ENCODE data around the gene PDE4C.

The PDE4C gene

DNA sequence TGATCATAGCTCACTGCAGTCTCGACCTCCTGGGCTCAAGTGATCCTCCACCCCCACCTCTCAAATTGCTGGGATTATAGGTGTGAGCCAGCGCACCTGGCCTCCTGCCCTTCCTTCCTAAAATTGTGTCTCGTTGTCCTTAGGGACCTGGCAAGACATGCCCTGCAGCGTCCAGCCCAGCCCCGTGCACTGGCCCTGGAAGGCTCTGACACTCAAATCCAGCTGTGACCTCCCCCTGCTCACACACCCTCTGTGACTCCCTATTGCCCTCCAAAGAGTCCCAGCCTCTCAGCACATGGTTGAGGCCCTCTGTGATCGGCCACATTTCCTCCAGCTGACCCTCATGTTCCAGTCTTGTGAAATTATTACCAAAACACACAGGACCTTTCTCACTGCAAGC lies 28.3 kb downstream of the PDE4C start:
- DNase-seq = no peak

DNA sequence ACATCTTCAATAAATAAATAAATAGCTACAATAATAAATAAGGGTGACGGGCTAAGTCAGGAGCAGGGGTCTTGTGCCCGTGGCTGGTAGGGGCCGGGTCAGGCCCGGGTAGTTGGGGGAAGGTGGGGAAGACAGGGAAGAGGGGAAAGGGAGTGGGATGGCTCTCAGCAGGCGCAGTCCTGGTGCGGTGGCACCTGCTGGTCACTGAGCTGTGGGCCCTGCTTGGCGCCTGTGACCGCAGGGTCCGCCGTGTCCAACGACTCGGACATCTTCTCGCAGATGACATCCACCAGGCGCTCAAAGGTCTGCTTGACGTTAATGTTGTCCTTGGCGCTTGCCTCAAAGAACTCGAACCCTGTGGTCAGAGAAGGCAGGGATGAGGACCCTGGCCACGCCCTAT lies 28.9 kb downstream of the PDE4C start:
- DNase-seq = no peak

DNA sequence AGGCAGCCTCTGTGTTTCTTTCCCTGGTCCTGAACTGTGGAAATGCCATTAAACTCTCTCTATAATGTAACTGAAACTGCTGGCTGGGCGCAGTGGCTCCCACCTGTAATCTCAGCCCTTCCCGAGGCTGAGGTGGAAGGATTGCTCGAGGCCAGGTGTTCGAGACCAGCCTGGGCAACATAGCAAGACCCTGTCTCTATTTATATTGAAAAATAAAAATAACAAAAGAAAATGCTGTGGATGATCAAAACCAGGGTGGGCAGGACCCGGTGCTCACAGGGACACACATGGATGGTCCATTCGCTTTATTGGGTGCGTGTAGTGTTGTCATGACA lies 29.8 kb downstream of the PDE4C start:
- DNase-seq = no peak

DNA sequence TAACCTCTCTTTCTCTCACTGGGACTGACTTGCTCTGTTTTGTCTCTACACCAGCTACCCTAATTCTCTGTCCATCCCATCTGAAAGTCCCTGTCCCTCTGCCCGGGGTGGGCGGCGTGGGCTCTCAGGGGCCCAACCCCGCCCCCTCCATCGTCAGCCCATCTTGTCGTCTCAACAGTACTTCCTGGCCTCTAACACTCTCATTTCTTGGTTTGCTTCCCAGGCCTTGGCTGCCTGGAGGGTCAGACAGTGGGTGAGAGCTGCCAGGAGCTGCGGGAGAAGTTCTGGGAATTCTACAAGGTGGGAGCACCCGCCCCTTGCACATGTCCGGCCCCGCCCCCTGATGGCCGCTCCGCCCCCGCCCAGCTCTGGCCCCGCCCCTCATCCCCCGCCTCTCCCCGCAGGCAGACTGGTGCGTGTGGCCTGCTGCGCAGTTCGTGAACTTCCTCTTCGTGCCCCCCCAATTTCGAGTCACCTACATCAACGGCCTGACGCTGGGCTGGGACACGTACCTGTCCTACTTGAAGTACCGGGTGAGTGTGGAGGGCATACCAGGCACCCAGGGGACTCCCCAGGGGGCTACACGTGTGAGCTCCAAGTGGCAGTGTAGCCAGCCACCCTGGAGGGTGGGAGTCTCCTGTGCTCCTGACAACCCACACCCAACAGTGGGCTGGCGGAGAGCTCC lies 31.5 kb downstream of the PDE4C start:
- DNase-seq = peak; percentile 44 to 68

DNA sequence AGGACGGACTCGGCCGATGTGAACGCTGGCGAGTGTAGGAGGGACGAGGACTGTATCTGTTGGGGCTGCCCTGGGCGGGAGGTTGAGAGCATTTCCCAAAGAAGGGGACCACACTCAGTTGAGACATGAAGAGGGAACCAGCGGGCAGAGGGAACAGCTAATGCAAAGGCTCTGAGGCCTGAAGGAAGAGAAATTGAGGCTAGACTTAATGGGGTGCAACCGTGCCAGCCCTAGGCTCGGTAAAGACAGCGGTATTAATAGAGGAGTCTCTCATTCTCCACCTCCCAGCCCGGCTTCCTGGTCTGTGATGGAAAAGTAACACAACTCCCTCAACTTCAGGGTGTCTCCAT lies 32.1 kb downstream of the PDE4C start:
- DNase-seq = no peak

DNA sequence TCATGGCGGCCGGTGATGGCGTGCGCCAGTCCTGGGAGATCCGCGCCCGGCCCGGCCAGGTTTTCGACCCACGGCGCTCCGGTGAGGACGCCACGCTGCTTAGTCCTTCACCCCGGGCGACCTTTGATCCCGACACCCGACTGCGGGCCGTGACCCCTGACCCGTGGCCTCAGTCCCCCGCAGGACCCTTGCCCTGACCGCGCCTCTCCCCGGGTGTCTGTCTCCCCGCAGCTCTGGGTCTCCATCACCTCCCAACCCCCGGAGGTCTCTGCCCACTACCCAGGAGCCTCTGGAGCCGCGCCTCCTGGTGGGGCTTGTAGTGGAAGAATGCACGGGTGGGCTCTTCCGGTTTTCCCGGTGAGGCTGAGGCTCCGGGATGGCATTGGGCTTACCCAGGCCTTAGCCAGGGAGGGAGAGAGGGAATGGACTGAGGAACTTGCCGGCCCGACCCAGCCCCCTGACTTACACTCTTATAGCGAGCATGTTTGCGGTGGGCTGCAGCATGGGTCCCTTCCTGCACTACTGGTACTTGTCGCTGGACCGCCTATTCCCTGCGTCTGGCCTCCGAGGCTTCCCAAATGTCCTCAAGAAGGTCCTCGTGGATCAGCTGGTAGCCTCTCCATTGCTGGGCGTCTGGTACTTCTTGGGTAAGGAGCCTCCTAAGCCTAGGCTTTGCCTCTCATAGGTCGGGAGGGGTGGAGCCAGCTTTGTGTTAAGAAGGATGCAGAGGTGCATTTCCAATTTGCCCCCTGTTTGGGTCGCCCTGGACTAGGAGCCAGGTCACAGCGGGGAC lies 32.7 kb downstream of the PDE4C start:
- no peak for DNase-seq

DNA sequence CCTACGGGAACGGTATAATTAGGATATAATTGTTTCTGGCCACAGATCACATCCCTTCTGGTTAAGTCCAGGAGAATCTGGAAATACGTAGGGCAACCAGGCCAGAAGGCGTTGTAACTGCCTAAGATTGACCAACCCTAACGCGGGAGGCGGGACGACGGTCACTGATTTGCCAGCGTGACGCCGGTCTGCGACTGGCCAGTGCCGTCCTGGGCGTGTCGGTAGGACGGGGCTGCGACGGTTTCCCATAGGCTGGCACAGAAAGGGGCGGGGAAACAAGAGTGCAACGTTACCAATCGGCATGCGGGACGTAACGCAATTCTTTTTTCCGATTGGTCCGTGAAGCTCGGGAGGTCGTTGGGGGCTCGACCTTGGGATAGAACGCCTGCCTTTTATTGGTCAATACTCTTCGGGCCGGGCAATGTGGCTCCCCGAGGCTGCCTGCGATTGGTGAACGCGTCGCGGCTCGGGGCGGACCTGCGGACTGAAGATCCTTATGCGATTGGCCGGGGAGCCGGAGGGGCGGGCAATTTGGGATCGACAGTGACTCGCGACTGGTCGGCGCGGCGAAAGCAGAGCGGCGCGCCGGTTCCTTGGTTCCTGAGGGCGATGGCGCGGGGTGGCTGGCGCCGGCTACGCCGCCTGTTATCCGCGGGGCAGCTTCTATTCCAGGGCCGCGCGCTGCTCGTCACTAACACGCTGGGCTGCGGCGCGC lies 33.4 kb downstream of the PDE4C start, which contains the start of gene MPV17L2:
TSS of gene MPV17L2 (plus strand) at position 546 of the 715 bp plus-strand sequence. CDS start at position 610, 64 bp downstream.
- DNase-seq = peak; percentile 100

DNA sequence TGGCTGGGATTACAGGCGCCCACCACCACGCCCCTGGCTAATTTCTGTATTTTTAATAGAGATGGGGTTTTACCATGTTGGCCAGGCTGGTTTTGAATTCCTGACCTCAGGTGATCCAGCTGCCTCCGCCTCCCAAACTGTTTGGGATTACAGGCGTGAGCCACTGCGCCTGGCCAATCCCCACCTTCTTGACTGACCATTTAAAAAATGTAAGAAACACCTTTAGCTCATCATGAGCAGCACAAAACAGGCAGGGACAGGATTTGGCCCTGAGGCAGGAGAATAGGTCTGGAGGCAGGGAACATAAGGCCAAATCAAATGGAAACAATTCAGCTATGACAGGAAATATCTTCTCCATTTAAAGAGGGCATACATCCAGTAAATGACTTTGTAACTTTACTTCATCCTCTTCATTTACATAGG lies 34.6 kb downstream of the PDE4C start:
- DNase-seq = no peak

DNA sequence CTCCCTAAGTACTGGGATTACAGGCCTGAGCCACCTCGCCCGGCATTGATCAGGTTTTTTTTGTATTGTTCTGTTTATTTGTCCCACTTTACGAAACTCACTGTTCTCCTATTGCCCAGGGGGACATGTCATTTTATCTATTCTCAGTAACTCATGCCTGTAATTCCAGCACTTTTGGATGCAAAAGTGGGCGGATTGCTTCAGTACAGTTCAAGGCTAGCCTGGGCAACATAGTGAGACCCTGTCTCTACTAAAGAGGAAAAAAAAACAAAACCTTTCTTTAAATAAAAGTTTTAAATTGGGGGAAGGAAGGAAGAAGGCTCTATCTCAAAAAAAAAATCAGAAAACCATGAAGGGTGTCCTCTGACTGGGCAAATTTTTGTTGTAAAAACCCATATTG lies 36.0 kb downstream of the PDE4C start:
- DNase-seq = no peak

DNA sequence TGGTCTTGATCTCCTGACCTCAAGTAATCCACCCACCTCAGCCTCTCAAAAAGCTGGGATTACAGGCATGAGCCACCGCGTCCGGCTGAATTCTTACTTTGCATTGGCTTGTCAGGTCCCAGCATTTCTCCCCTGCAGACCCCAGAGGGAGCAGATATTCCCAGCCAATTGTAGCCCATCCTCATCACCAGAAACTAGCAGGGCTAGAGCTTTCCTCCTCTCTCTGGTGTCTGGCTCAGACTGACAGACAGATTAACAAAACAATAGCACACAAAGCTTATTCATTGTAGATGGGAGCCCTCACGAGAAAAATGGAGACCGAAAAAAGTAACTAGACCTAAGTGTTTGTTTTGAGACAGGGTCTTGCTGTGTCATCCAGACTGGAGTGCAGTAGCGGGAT lies 40.7 kb downstream of the PDE4C start:
- no peak for DNase-seq

DNA sequence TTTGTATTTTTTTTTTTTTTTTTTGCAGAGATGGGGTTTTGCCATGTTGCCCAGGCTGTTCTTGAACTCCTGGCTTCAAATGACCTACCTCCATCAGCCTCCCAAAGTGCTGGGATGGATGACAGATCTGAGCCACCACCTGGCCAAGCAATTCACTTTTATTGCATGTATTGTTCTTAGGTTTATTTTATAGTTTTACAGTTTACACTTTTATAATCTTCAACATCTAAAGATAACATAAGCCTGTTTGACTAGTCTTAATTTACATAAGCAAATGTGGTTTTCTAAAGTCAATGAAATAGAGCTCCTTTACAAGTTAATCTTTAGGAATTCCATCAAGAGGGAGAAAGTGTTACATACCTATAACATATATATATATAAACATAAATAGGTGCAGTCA lies 42.7 kb downstream of the PDE4C start:
- no peak for DNase-seq

DNA sequence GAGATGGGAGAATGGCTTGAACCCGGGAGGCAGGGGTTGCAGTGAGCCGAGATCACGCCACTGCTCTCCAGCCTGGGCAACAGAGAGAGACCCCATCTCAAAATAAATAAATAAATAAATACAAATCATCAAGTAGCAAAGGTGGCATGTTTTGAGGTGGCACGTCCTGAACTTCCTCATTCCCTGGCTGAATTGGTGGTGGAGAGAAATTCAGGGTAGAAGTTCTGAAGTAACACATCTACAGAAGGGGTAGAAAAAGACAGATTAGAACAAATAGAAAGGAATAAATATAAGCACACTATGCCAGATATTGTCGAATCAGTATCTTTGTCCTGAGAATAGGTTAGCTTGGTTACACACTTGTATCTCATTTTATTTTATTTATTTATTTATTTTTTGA lies 46.3 kb downstream of the PDE4C start:
- no peak for DNase-seq

DNA sequence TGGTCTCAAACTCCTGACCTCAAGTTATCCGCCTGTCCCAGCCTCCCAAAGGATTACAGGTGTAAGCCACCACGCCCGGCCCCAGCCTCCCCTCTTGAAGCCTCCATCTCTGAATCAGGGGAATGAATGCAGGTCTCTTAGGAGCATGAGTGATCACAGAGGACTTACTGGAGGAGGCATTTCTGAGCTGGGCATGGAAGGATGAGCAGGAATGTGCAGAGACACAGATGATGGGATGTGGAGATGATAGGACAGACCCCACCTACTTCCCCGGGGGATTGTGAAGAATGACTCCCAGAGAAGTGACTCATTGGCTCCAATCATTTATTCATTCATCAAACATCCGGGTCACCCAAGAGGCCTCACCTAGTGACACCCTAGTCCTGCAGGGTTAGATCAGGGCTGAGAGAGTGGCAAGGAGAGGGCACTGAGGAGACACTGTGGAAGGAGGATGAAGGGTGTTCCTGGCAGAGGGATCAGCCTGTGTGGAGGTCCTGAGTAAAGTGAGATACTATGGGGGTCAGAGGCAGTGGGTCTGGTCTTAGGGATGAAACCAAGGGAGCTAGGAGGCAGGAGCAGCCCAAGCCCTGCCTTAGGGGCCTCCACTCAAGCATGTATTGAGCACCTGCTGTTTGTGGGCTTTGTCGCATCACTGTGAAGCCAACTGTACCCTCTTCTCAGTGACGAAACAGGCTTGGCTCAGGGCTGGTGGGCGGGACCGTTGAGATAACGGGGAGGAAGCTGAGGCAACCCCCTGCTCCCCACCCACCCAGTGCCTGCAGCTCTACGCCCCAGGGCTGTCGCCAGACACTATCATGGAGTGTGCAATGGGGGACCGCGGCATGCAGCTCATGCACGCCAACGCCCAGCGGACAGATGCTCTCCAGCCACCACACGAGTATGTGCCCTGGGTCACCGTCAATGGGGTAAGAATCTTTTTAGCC lies 49.6 kb downstream of the PDE4C start:
- DNase-seq = no peak

DNA sequence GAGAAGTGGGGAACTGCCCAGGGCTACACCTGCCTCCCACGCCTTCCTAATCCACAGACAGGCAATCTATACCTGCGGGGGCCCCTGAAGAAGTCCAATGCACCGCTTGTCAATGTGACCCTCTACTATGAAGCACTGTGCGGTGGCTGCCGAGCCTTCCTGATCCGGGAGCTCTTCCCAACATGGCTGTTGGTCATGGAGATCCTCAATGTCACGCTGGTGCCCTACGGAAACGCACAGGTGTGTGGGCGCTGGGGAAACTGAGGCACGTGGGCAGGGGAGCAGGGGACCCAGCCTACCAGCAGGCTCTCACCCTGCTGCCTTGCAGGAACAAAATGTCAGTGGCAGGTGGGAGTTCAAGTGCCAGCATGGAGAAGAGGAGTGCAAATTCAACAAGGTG lies 51.3 kb downstream of the PDE4C start:
- DNase-seq = no peak

Data from CD4-positive, alpha-beta T cell treated with Interleukin-4 for 1 hour (primary cell).